H1 (cell line): ENCODE results near the gene SERGEF. TPM values are rescaled to one million over a fixed set of nuclear protein-coding genes. Genes with fewer than 3 reads are reported as not detected.
A peak's percentile ranks its signal among the peaks of the same experiment; 100 is the strongest.

Source experiments
- CTCF ChIA-PET: fragments of 300-600 bp; sonication (Branson Sonifier 250); formaldehyde crosslinking; loops from one replicate; lab custom pipeline; 2021; ENCODE audit not compliant: partially characterized antibody; lab: Charles Lee
- POLR2A ChIA-PET: fragments of 300-600 bp; sonication (Branson Sonifier 250); formaldehyde crosslinking; loops from one replicate; lab custom pipeline; 2021; ENCODE audit warnings: inconsistent platforms; ENCODE audit not compliant: partially characterized antibody; lab: Charles Lee
- DNase-seq, 2 experiments: peaks; one replicate each; pipeline versions ENCODE4 v3.0.0 to v3.0.0-alpha.2; 2010 to 2022; ENCODE audit warnings: low spot score in 2 of 2, low read depth in 1 of 2, mixed read lengths in 1 of 2
- FAIRE-seq: peaks from 2 replicates; lab custom pipeline; 2011; peaks lifted over from hg19 to GRCh38; lab: Jason Lieb, UNC
- H2AFZ ChIP-seq: 2 replicates; pipeline ENCODE4 v1.8.1; 2012; ENCODE audit warnings: low read length, inconsistent platforms
- H2AK5ac ChIP-seq: 2 replicates; pipeline ENCODE4 v1.6.1; 2013; ENCODE audit warnings: low read depth, low read length
- H2BK120ac ChIP-seq: replicated peaks from 2 replicates; pipeline ENCODE3; 2013; ENCODE audit warnings: low read depth, low read length, inconsistent platforms
- H2BK12ac ChIP-seq: 2 replicates; pipeline ENCODE4 v1.6.1; 2013; ENCODE audit warnings: low read depth, low read length
- H2BK15ac ChIP-seq: 2 replicates; pipeline ENCODE4 v1.6.1; 2013; ENCODE audit warnings: low read length
- H2BK20ac ChIP-seq: 2 replicates; pipeline ENCODE4 v1.6.1; 2013; ENCODE audit warnings: low read length
- H2BK5ac ChIP-seq: 2 replicates; pipeline ENCODE4 v1.6.1; 2013; ENCODE audit warnings: low read depth, low read length
- H3K14ac ChIP-seq: 2 replicates; pipeline ENCODE4 v1.6.1; 2013; ENCODE audit warnings: inconsistent platforms; ENCODE audit not compliant: insufficient read length
- H3K18ac ChIP-seq: 2 replicates; pipeline ENCODE4 v1.6.1; 2013; ENCODE audit warnings: low read length; ENCODE audit errors: extremely low read depth
- H3K23ac ChIP-seq: 2 replicates; pipeline ENCODE4 v1.6.1; 2013; ENCODE audit warnings: inconsistent platforms; ENCODE audit not compliant: insufficient read length
- H3K23me2 ChIP-seq: 2 replicates; pipeline ENCODE4 v1.6.1; 2013; ENCODE audit warnings: low read depth, low read length
- H3K27ac ChIP-seq: 2 replicates; pipeline ENCODE4 v1.6.1; 2011; ENCODE audit warnings: low read depth, low read length, inconsistent platforms
- H3K27me3 ChIP-seq, 4 experiments: replicated peaks in 1 of 4; 1 replicate in 1 of 4; 2 replicates in 3 of 4; pipeline versions ENCODE4 v1.6.1 to v1.8.1; 2011 to 2013; ENCODE audit warnings: low read length in 3 of 4, mild to moderate bottlenecking in 3 of 4, inconsistent platforms in 2 of 4, mixed read lengths in 2 of 4, moderate library complexity in 1 of 4; ENCODE audit not compliant: control insufficient read depth in 3 of 4, insufficient read depth in 3 of 4; ENCODE audit errors: extremely low read depth in 1 of 4
- H3K36me3 ChIP-seq, 4 experiments: 2 replicates each; pipeline versions ENCODE4 v1.6.1 to v1.8.1; 2011 to 2013; ENCODE audit warnings: mild to moderate bottlenecking in 4 of 4, low read length in 3 of 4, moderate library complexity in 2 of 4, control low read depth in 1 of 4, inconsistent platforms in 1 of 4; ENCODE audit not compliant: insufficient read depth in 4 of 4, control insufficient read depth in 2 of 4
- H3K4ac ChIP-seq: replicated peaks from 2 replicates; pipeline ENCODE3; 2013; ENCODE audit warnings: low read length, low read depth, mixed read lengths, inconsistent platforms; ENCODE audit not compliant: insufficient read length
- H3K4me1 ChIP-seq, 4 experiments: replicated peaks in 1 of 4; 1 replicate in 1 of 4; 2 replicates in 3 of 4; pipeline versions ENCODE4 v1.6.1 to v1.8.1; 2011 to 2013; ENCODE audit warnings: low read length in 3 of 4, inconsistent platforms in 2 of 4, mixed read lengths in 1 of 4; ENCODE audit not compliant: insufficient read depth in 4 of 4, control insufficient read depth in 3 of 4
- H3K4me2 ChIP-seq, 2 experiments: 2 replicates each; pipeline versions ENCODE4 v1.6.1 to v1.8.1; 2011 to 2013; ENCODE audit warnings: low read depth in 2 of 2, low read length in 2 of 2, control low read depth in 1 of 2, inconsistent platforms in 1 of 2, mild to moderate bottlenecking in 1 of 2; ENCODE audit not compliant: insufficient read depth in 1 of 2
- H3K4me3 ChIP-seq, 4 experiments: fragments of 200-600, 300-600 bp in 1 of 4; sonication (generic), shearing (Covaris generic), sonication (Bioruptor Twin) in 1 of 4; 2 replicates each; pipeline versions ENCODE4 v1.5.1 to v1.8.1; 2011 to 2016; ENCODE audit warnings: low read length in 4 of 4, low read depth in 3 of 4, control low read depth in 2 of 4, inconsistent platforms in 2 of 4, mild to moderate bottlenecking in 2 of 4, mixed read lengths in 1 of 4, moderate library complexity in 1 of 4; ENCODE audit not compliant: insufficient read depth in 2 of 4; ENCODE audit errors: extremely low read depth in 1 of 4
- H3K56ac ChIP-seq: replicated peaks from 2 replicates; pipeline ENCODE3; 2013; ENCODE audit warnings: low read depth, mild to moderate bottlenecking, mixed read lengths, low read length, inconsistent platforms; ENCODE audit not compliant: insufficient read length
- H3K79me1 ChIP-seq: 2 replicates; pipeline ENCODE4 v1.6.1; 2013; ENCODE audit warnings: low read depth, low read length, control low read depth
- H3K79me2 ChIP-seq, 2 experiments: 2 replicates each; pipeline versions ENCODE4 v1.6.1 to v1.8.1; 2012 to 2013; ENCODE audit warnings: low read length in 2 of 2, mild to moderate bottlenecking in 2 of 2, inconsistent platforms in 1 of 2; ENCODE audit not compliant: insufficient read depth in 2 of 2, control insufficient read depth in 1 of 2
- H3K9ac ChIP-seq, 4 experiments: replicated peaks in 1 of 4; 1 replicate in 1 of 4; 2 replicates in 3 of 4; pipeline versions ENCODE4 v1.6.1 to v1.8.1; 2011 to 2013; ENCODE audit warnings: low read depth in 3 of 4, low read length in 3 of 4, control low read depth in 2 of 4, mild to moderate bottlenecking in 2 of 4, moderate library complexity in 2 of 4, inconsistent platforms in 1 of 4; ENCODE audit errors: extremely low read depth in 1 of 4
- H3K9me3 ChIP-seq, 2 experiments: 2 replicates each; pipeline versions ENCODE4 v1.6.1 to v1.8.1; 2012 to 2013; ENCODE audit warnings: mild to moderate bottlenecking in 2 of 2, moderate library complexity in 2 of 2, control low read depth in 1 of 2, inconsistent platforms in 1 of 2, low read depth in 1 of 2, low read length in 1 of 2, mixed read lengths in 1 of 2; ENCODE audit not compliant: insufficient read depth in 2 of 2
- H4K20me1 ChIP-seq, 2 experiments: replicated peaks in 1 of 2; 2 replicates each; pipeline versions ENCODE3 to v1.8.1; 2011 to 2013; ENCODE audit warnings: inconsistent platforms in 2 of 2, low read length in 2 of 2, mild to moderate bottlenecking in 1 of 2; ENCODE audit not compliant: insufficient read depth in 2 of 2, control insufficient read depth in 1 of 2
- H4K5ac ChIP-seq: 2 replicates; pipeline ENCODE4 v1.6.1; 2013; ENCODE audit warnings: low read length, low read depth, mixed read lengths, inconsistent platforms; ENCODE audit not compliant: insufficient read length
- H4K8ac ChIP-seq: 2 replicates; pipeline ENCODE4 v1.8.0; 2013; ENCODE audit warnings: mild to moderate bottlenecking, moderate library complexity, low read length, inconsistent platforms; ENCODE audit not compliant: insufficient read depth; ENCODE audit errors: extremely low read depth
- H4K91ac ChIP-seq: replicated peaks from 2 replicates; pipeline ENCODE3; 2013; ENCODE audit warnings: low read length, mixed read lengths, inconsistent platforms; ENCODE audit not compliant: insufficient read length
- JUND ChIP-seq: IDR thresholded peaks from 2 replicates; pipeline ENCODE4 v1.6.1; 2011; ENCODE audit warnings: mild to moderate bottlenecking, improper control_type of control experiment, low read length
- MAFK ChIP-seq: IDR thresholded peaks from 2 replicates; pipeline ENCODE4 v1.6.1; 2012; ENCODE audit warnings: low read depth, mild to moderate bottlenecking, improper control_type of control experiment, low read length
- polyA plus RNA-seq, 7 experiments: library from polyadenylated mRNA; depleted of rRNA in 3 of 7; stranded (reverse) in 5 of 7; unstranded in 2 of 7; fragments of >200 nt in 5 of 7; fragments of 200-250 nt in 2 of 7; gene quantifications; 1 replicate in 5 of 7; 2 replicates in 1 of 7; 4 replicates in 1 of 7; pipeline versions ENCODE4 v1.2.1 to v1.2.3, GENCODE V29; 2011 to 2013; ENCODE audit warnings: missing spikeins in 2 of 7, mixed read lengths in 2 of 7
- total RNA-seq: library from RNA; stranded (reverse); fragmentation: NEBNext Ultra II Directional; extraction: Animal tissue kit (Norgen Biotek cat#: 25700); gene quantifications from 2 replicates; pipeline ENCODE4 v1.2.1, GENCODE V29; 2021

SERGEF gene
- total and polyA plus RNA-seq, 2 of the 8 experiments (the other 6 are each of a cell fraction or from before 2014, with no cell fraction given): 16.6 to 28.8 TPM

DNA sequence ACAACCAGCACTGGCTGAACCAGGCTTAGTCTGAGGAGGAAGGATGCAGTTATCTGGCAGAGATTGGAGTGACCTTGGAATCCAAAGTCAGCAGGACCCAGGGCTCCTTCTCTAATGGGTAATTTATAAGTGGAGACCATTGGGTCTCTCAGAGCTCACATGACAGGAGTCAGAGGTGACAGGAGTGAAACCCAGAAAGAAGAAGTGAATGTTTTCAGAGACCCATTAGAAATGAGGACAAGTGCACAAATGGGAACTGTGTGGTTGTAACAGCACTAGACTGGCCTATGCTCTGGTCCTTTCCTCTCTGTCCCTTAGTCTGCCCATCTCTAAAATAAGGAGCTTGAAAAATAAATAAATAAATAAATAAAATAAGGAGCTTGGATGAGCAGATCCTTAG is 107.4 kb downstream of the SERGEF start:
- Histone ChIP-seq H3K23me2 (no peaks in the 10 kb centered on the region), H3K4me3 (no peak overlapping the region), H2AK5ac (no peak overlapping the region), H3K4me1 (peaks cover 4 to 10% (median 6%) of the 10 kb centered on the region in 4 experiments; a peak in 6 of 7 replicates), H4K8ac (no peak overlapping the region), H3K23ac (no peak overlapping the region), H3K4me2 (0 out of 4 replicates have a peak overlapping the region, but pooled peaks of 1 of the 2 experiments have one; percentile 8), H2BK20ac (no peak overlapping the region), H3K18ac (no peak overlapping the region), H3K9me3 (no peaks in the 10 kb centered on the region), H2BK12ac (no peak overlapping the region), H2BK120ac (no peak overlapping the region), H4K5ac (no peak overlapping the region), H3K79me1 (no peaks in the 10 kb centered on the region), H3K27me3 (no peaks in the 10 kb centered on the region), H3K27ac (no peak overlapping the region), H2AFZ (no peak overlapping the region), H3K14ac (no peak overlapping the region), H3K79me2 (no peaks in the 10 kb centered on the region), H4K91ac (no peak overlapping the region), H3K56ac (no peak overlapping the region), H3K36me3 (no peaks in the 10 kb centered on the region), H2BK15ac (no peak overlapping the region), H4K20me1 (no peaks in the 10 kb centered on the region), H3K4ac (no peak overlapping the region), H3K9ac (no peak overlapping the region), H2BK5ac (no peak overlapping the region)
- ChIA-PET CTCF (interaction anchor here (0.6 to 6.7 kb wide), 40 partner anchors 8 to 468 kb away, joined by 3 to 51 read pairs (median 6); partner anchors contain the start of gene MYOD1), POLR2A (interaction anchor here (1.3 to 2.4 kb wide), 3 partner anchors 12 to 193 kb away, joined by 4 to 10 read pairs (median 4); no protein-coding TSS in a partner anchor)
- TF ChIP-seq MAFK (no peak), JUND (no peak)
- no peak for FAIRE-seq
- no peak for DNase-seq
